Keratinocyte (primary cell): Measurements from ENCODE around the gene SLC24A5. TPM values are rescaled to one million over a fixed set of nuclear protein-coding genes. Genes with fewer than 3 reads are reported as not detected.

Source experiments
- DNase-seq: peaks from one replicate; pipeline ENCODE4 v3.0.0-alpha.2; 2011; ENCODE audit warnings: low read depth, missing footprints, low spot score
- FAIRE-seq: peaks from 2 replicates; lab custom pipeline; 2011; peaks lifted over from hg19 to GRCh38; lab: Jason Lieb, UNC
- H2AFZ ChIP-seq: 2 replicates; pipeline ENCODE4 v1.6.0; 2012; ENCODE audit warnings: low read length, control low read depth, inconsistent platforms; ENCODE audit not compliant: control insufficient read depth
- H3K27ac ChIP-seq: 2 replicates; pipeline ENCODE4 v1.5.1; 2011; ENCODE audit warnings: low read length; ENCODE audit not compliant: control insufficient read depth, insufficient read depth
- H3K27me3 ChIP-seq: 3 replicates; pipeline ENCODE4 v1.6.0; 2011; ENCODE audit warnings: low read length; ENCODE audit not compliant: control insufficient read depth, insufficient read depth; ENCODE audit errors: extremely low read depth
- H3K36me3 ChIP-seq, 2 experiments: 2 replicates in 1 of 2; 3 replicates in 1 of 2; pipeline ENCODE4 v1.5.1; 2011; ENCODE audit warnings: low read length in 2 of 2, mild to moderate bottlenecking in 1 of 2; ENCODE audit not compliant: control insufficient read depth in 2 of 2, insufficient read depth in 2 of 2; ENCODE audit errors: extremely low read depth in 1 of 2
- H3K4me1 ChIP-seq: 3 replicates; pipeline ENCODE4 v1.5.1; 2011; ENCODE audit warnings: low read length; ENCODE audit not compliant: control insufficient read depth, insufficient read depth; ENCODE audit errors: extremely low read depth
- H3K4me2 ChIP-seq: 3 replicates; pipeline ENCODE4 v1.6.0; 2011; ENCODE audit warnings: low read depth, low read length; ENCODE audit not compliant: control insufficient read depth, insufficient read depth; ENCODE audit errors: extremely low read depth
- H3K4me3 ChIP-seq, 3 experiments: fragments of 200-600 bp in 1 of 3; sonication (generic) in 1 of 3; 2 replicates in 2 of 3; 3 replicates in 1 of 3; pipeline ENCODE4 v1.5.1; 2011 to 2016; ENCODE audit warnings: low read length in 3 of 3, mild to moderate bottlenecking in 3 of 3, control low read depth in 2 of 3, inconsistent platforms in 1 of 3, low read depth in 1 of 3, mixed read lengths in 1 of 3, mixed run types in 1 of 3, moderate library complexity in 1 of 3; ENCODE audit not compliant: control insufficient read depth in 2 of 3, insufficient read depth in 2 of 3; ENCODE audit errors: extremely low read depth in 1 of 3
- H3K79me2 ChIP-seq: 2 replicates; pipeline ENCODE4 v1.6.0; 2012; ENCODE audit warnings: low read length; ENCODE audit not compliant: control insufficient read depth, insufficient read depth
- H3K9ac ChIP-seq: 3 replicates; pipeline ENCODE4 v1.6.0; 2011; ENCODE audit warnings: low read length; ENCODE audit not compliant: control insufficient read depth, insufficient read depth; ENCODE audit errors: extremely low read depth
- H3K9me1 ChIP-seq: 3 replicates; pipeline ENCODE4 v1.6.0; 2011; ENCODE audit warnings: low read length; ENCODE audit not compliant: control insufficient read depth, insufficient read depth; ENCODE audit errors: extremely low read depth
- H3K9me3 ChIP-seq: 2 replicates; pipeline ENCODE4 v1.5.1; 2012; ENCODE audit warnings: low read depth, low read length; ENCODE audit not compliant: control insufficient read depth
- H4K20me1 ChIP-seq: 3 replicates; pipeline ENCODE4 v1.6.0; 2011; ENCODE audit warnings: low read length; ENCODE audit not compliant: control insufficient read depth, insufficient read depth; ENCODE audit errors: extremely low read depth
- EZH2 ChIP-seq: IDR thresholded peaks from one replicate; pipeline ENCODE4 v1.6.1; 2012; ENCODE audit warnings: inconsistent platforms, mild to moderate bottlenecking, low read length, moderate library complexity
- dilution Hi-C: fragments of 300-500 bp; cut with MboI; formaldehyde crosslinking; loops from one replicate; pipeline ENCODE4 v1.7.0; 2020; ENCODE audit warnings: low sequenced_read_pairs; ENCODE audit not compliant: extremely low pct_ligation_motif_present
- polyA plus RNA-seq, 5 experiments: library from polyadenylated mRNA; depleted of rRNA in 3 of 5; stranded (reverse) in 3 of 5; stranded (forward) in 1 of 5; unstranded in 1 of 5; fragments of >200 nt; gene quantifications; 1 replicate in 1 of 5; 2 replicates in 3 of 5; 3 replicates in 1 of 5; pipeline versions ENCODE4 v1.2.1 to v1.2.3, GENCODE V29; 2011 to 2012; ENCODE audit warnings: missing spikeins in 2 of 5, low read depth in 1 of 5, low replicate concordance in 1 of 5
- TF ChIP-seq, protein P1 (sequence below), 3 experiments: IDR thresholded peaks in 1 of 3; conservative IDR thresholded peaks in 1 of 3; optimal IDR thresholded peaks in 1 of 3; 2 replicates in 2 of 3; 3 replicates in 1 of 3; pipeline versions ENCODE3 to v1.5.1; 2011; ENCODE audit warnings: low read length in 3 of 3, mild to moderate bottlenecking in 3 of 3, moderate library complexity in 2 of 3, control low read depth in 1 of 3, inconsistent platforms in 1 of 3; ENCODE audit not compliant: insufficient read depth in 2 of 3; ENCODE audit errors: extremely low read depth in 1 of 3

The SLC24A5 gene
- polyA plus RNA-seq, 1 donor (not counting 4 experiments of a cell fraction or from before 2014, with no cell fraction given): 0.04 TPM

DNA sequence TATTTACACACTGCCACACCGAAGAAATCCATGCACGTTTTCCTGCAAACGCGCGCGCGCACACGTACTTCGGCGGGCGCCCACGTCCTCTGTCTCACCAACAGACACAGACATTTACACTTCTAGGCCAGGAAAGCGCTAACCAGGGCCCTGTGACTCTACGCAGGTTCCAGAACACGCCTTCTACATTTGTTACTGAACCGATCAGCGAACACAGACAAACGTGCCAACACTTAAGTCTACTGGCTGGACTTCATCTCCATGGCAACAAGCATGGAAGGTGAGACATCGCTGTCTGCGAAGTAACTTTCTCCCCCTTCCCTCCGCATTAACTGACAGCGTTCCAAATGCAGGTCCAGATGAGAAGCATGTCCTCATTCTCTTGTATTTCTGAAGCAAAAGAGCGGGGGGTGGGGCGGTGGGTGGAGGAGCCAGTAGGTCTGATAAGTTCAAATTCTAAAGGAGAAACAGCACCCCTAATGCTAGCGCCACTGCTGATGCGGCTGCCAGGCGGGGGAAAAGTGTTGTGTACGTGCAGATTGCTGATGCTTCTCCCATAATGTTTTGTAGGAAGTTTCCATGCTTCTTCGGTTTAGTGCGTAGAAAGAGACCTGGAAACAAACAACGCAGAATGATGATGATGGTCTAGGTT, 70.9 kb downstream of the SLC24A5 start, which contains the start of gene CTXN2:
CTXN2 (plus strand) TSS at position 92 of the 652 bp plus-strand sequence. CDS start 9,636 bp downstream, outside the sequence.
- no peak for DNase-seq
- Histone ChIP-seq H3K9me3 (no peaks in the 10 kb centered on the region), H2AFZ (no peak within 1 kb of the TSS), H3K9me1 (no peaks in the 10 kb centered on the region), H3K4me3 (no peak within 1 kb of the TSS), H3K36me3 (no peaks in the 10 kb centered on the region), H3K27ac (no peak within 1 kb of the TSS), H3K9ac (no peak within 1 kb of the TSS), H4K20me1 (no peaks in the 10 kb centered on the region), H3K4me1 (no peaks in the 10 kb centered on the region), H3K4me2 (peak within 1 kb of the TSS; percentile 57), H3K27me3 (peaks cover 11% of the 10 kb centered on the region), H3K79me2 (no peaks in the 10 kb centered on the region)
- dilution Hi-C loops: no loop called here
- TF ChIP-seq EZH2: no peak
- TF ChIP-seq, protein P1, sequence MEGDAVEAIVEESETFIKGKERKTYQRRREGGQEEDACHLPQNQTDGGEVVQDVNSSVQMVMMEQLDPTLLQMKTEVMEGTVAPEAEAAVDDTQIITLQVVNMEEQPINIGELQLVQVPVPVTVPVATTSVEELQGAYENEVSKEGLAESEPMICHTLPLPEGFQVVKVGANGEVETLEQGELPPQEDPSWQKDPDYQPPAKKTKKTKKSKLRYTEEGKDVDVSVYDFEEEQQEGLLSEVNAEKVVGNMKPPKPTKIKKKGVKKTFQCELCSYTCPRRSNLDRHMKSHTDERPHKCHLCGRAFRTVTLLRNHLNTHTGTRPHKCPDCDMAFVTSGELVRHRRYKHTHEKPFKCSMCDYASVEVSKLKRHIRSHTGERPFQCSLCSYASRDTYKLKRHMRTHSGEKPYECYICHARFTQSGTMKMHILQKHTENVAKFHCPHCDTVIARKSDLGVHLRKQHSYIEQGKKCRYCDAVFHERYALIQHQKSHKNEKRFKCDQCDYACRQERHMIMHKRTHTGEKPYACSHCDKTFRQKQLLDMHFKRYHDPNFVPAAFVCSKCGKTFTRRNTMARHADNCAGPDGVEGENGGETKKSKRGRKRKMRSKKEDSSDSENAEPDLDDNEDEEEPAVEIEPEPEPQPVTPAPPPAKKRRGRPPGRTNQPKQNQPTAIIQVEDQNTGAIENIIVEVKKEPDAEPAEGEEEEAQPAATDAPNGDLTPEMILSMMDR (optimal IDR thresholded peaks at IDR 0.05 in 1 of 3, IDR thresholded peaks at IDR 0.05 in 1 of 3, conservative IDR thresholded peaks at IDR 0.05 in 1 of 3; ENCODE audit: extremely low read depth in 1 of 3, insufficient read depth in 2 of 3, low read length in 3 of 3): no peak
- FAIRE-seq: no peak

Other genes starting within 250 kb of the SLC24A5 start
- 1.3 to 2.8 TPM (median 1.7 TPM) in 3 replicates for gene MYEF2, start 57.3 kb downstream of the SLC24A5 start, polyA plus RNA-seq
- not detected in 3 replicates for gene CTXN2, start 70.7 kb downstream of the SLC24A5 start, polyA plus RNA-seq
- not detected in 3 replicates for gene SLC12A1, start 85.3 kb downstream of the SLC24A5 start, polyA plus RNA-seq
- gene DUT, start 210.4 kb downstream of the SLC24A5 start, polyA plus RNA-seq: 46.2 to 79.8 TPM (median 52.5 TPM) in 3 replicates